Brain microvascular endothelial cell (primary cell): ENCODE data around the gene ARHGEF16.
A peak's percentile ranks its signal among the peaks of the same experiment; 100 is the strongest.

Experiments used
- DNase-seq: peaks from one replicate; pipeline ENCODE4 v3.0.0-alpha.2; 2020
- H3K27ac ChIP-seq: fragments of 250-450 bp; sonication (Bioruptor Pico); 2 replicates; pipeline ENCODE4 v1.5.1; 2020; ENCODE audit warnings: mild to moderate bottlenecking, moderate library complexity
- H3K27me3 ChIP-seq: fragments of 250-450 bp; sonication (Bioruptor Pico); replicated peaks from 2 replicates; pipeline ENCODE4 v1.5.1; 2020; ENCODE audit warnings: mild to moderate bottlenecking
- H3K36me3 ChIP-seq: fragments of 250-450 bp; sonication (Bioruptor Pico); replicated peaks from 2 replicates; pipeline ENCODE4 v1.5.1; 2020; ENCODE audit warnings: mild to moderate bottlenecking
- H3K4me3 ChIP-seq: 2 replicates; pipeline ENCODE4 v1.5.1; 2011; ENCODE audit warnings: low read depth, mild to moderate bottlenecking, control low read depth, low read length, moderate library complexity
- CTCF ChIP-seq: IDR thresholded peaks from 2 replicates; pipeline ENCODE4 v1.5.1; 2011; ENCODE audit warnings: low read depth, mild to moderate bottlenecking, moderate library complexity, low read length, control low read depth, inconsistent platforms; ENCODE audit errors: missing control alignments
- in situ Hi-C: cut with HindIII; loops from 2 replicates; pipeline ENCODE4 v1.10.0; 2017; ENCODE audit warnings: low sequenced_read_pairs, low pct_ligation_motif_present

ARHGEF16 gene

DNA sequence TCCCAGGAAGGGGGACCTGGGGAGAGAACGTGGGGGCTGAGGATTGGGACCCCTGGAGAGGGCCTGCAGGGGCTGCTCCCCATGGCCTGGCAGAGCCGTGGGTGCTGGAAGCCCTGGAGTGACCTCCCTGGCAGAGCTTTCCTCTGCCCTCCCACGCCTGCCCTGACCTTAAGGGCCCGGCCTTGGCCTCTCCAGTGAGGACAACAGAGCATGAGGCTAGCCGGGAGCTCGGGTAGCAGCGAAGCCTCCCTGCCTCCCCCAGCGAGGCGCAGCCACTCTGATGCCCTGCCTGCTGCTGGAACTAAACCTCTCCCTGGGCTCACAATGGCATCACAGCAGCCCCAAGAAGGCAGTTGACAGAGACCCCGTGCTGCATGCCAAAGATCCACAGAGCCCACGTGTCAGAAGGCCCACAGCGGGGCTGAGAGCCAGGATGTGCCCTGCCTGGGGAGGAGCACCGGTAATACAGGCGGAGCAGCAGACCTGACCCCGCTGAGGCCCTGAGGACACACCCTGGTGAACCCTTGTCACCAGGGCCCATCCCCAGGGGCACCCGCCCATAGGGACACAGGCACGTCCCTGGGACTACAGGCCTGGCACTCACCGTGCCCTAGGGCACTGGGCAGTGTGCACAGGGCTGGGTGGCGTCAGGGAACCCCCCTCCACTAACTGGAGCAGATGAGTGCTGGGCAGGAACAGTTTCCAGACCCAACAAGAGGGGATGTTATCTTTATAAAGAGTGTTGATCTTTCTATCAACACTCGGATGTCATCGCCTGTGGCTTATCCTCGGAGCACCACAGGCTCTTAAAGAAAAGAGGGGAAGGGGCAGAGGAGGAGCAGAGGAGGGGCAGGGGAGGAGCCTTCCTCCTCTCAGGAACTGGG, 48.4 kb downstream of the ARHGEF16 start:
- Histone ChIP-seq H3K27ac (no peak overlapping the region), H3K4me3 (no peak overlapping the region), H3K27me3 (no peaks in the 10 kb centered on the region), H3K36me3 (no peaks in the 10 kb centered on the region)
- DNase-seq: no peak
- in situ Hi-C loops: no loop called here
- no peak for TF ChIP-seq CTCF

DNA sequence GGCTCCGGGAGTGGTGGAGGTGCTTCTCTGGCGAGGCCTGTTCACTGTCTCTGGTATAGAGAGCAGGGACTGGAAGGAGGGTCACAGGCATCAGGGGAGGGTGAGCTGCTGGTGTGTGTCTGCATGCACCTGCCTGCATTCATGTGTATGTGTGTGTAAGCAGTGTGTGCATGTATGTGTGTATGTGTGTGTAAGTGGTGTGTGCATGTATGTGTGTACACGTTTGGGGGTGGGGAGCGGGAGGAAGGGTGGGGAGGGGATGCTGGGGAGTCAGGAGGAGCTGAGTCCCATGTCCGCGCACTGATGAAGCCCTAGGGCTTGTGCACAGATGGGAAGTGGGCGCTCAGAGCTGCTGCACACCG, 49.0 kb downstream of the ARHGEF16 start:
- H3K36me3 ChIP-seq: no peaks in the 10 kb centered on the region
- no peak for DNase-seq
- H3K27ac ChIP-seq: no peak overlapping the region
- in situ Hi-C loops: no loop called here
- no peak for TF ChIP-seq CTCF
- no peak overlapping the region for H3K4me3 ChIP-seq
- H3K27me3 ChIP-seq: no peaks in the 10 kb centered on the region

DNA sequence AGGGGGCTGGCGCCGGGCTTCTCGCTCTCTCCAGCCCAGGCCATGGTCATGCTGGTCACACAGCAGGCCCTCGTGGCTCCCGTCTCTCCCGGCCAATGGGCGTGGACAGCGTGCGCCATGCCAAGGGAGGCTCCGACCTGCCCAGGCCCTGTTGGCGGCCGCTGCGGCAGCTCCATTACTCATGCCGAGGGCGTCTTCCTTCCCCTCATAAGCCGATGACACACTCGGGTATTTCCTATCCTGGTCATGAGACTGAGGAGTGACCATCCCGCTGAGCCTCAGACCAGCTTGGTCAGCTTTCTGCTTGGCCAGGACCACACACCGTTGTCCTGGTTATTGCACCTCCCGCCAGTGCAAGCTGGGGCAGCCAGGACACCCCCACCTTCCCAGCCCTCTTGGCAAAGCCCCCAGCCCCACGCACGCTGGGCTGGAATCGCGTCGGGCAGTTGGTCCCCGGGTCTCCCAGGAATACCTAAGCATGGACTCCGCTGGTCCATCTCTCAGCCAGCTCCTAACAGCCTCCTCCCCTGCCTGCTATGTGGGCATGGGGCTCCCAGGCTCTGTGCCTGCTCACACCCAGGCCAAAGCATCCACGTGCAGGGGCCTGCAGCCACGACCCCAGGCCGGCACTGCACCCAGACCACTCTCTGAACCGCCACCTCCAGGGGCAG, 49.8 kb downstream of the ARHGEF16 start:
- no peaks in the 10 kb centered on the region for H3K27me3 ChIP-seq
- no peaks in the 10 kb centered on the region for H3K36me3 ChIP-seq
- in situ Hi-C loops: no loop called here
- H3K4me3 ChIP-seq: no peak overlapping the region
- TF ChIP-seq CTCF: no peak
- peak overlapping the region; percentile 60 for H3K27ac ChIP-seq
- DNase-seq: peak; percentile 93

GRCh38 chr1:3504822-3505153, 50.3 kb downstream of the ARHGEF16 start:
- no peak for DNase-seq
- no peaks in the 10 kb centered on the region for H3K36me3 ChIP-seq
- H3K27me3 ChIP-seq: no peaks in the 10 kb centered on the region
- no peak overlapping the region for H3K4me3 ChIP-seq
- H3K27ac ChIP-seq: peak overlapping the region; percentile 60
- no peak for TF ChIP-seq CTCF
- in situ Hi-C loops: no loop called here

- H3K4me3 ChIP-seq: no peak overlapping the region
- TF ChIP-seq CTCF: no peak
- DNase-seq: no peak
- in situ Hi-C loops: no loop called here
- H3K27me3 ChIP-seq: no peaks in the 10 kb centered on the region
- H3K27ac ChIP-seq: no peak overlapping the region
- no peaks in the 10 kb centered on the region for H3K36me3 ChIP-seq
Observed at GRCh38 chr1:3505161-3505560, 50.7 kb downstream of the ARHGEF16 start.
